ENCODE results near the gene SRGAP1.

DNA sequence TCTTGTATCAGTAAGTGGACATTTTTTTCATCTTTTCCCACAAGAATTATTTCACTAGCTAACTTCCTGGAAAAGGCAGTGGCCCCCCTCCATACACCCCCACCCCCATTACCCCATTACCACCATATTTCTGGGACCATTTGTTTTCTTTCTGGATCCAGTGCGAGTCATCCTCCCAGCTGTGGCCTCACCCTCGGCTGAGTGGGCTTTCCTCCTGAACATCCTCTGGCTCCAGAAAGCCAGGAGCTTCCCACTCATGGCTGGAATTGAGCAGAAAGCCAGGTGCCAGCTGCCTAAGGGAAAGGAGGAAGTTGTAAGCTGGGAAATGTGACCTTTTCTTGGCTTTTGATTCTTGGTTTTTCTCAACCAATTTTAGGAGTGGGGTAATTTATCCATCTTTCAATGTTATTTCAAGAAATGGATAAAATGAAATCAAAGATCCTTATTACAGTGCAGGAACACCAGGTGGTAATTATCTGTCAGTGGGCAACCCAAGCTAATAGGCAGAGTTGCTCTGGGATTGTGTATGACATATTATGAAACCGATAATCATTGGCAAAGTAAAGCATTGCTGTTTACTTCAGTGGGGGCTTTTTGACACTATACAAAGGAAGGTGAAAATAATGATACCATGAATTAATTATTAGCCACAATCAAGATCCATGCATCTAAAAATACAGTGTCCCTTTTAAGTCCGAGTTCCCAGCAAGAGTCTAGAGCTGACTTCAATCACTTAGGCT lies 253.0 kb downstream of the SRGAP1 start:
- TF ChIP-seq POLR2AphosphoS5 (IDR thresholded peaks at IDR 0.05; ENCODE audit: low read depth, low read length): no peak
- TF ChIP-seq REST (IDR thresholded peaks at IDR 0.05; ENCODE audit: insufficient read depth in 1 of 2, low read depth in 2 of 2, low read length in 2 of 2): no peak
- no peak for TF ChIP-seq SIN3A (IDR thresholded peaks at IDR 0.05; ENCODE audit: borderline replicate concordance, insufficient read depth, low read length)
- TF ChIP-seq TAF1 (IDR thresholded peaks at IDR 0.05; ENCODE audit: borderline replicate concordance, insufficient read depth, low read length): no peak
- TF ChIP-seq FOXP2 (optimal IDR thresholded peaks at IDR 0.05; ENCODE audit: borderline replicate concordance, extremely low read depth, extremely low read length, insufficient read depth): no peak

Data from PFSK-1 (cell line).